OCI-LY1 (cell line): ENCODE results near the gene SYT1.

Experiments used
- H2AFZ ChIP-seq: fragments of 200-600 bp; sonication (generic), shearing (Covaris generic); 2 replicates; pipeline ENCODE4 v1.6.0; 2014; ENCODE audit warnings: antibody characterized with exemption, mild to moderate bottlenecking, low read length
- H3F3A ChIP-seq: fragments of 200-600 bp; sonication (generic), shearing (Covaris generic); 2 replicates; pipeline ENCODE4 v1.6.0; 2014; ENCODE audit warnings: mild to moderate bottlenecking, antibody characterized with exemption, low read length, moderate library complexity; ENCODE audit not compliant: insufficient read depth
- H3K27ac ChIP-seq: fragments of 200-600 bp; sonication (generic); 2 replicates; pipeline ENCODE4 v1.5.1; 2014; ENCODE audit warnings: low read length, mixed run types, mild to moderate bottlenecking, low read depth; ENCODE audit not compliant: poor library complexity, severe bottlenecking
- H3K27me3 ChIP-seq: fragments of 200-600 bp; sonication (generic); 2 replicates; pipeline ENCODE4 v1.6.0; 2014; ENCODE audit warnings: antibody characterized with exemption, mild to moderate bottlenecking, low read length, moderate library complexity; ENCODE audit not compliant: insufficient read depth
- H3K36me3 ChIP-seq: fragments of 200-600 bp; sonication (generic); 2 replicates; pipeline ENCODE4 v1.6.1; 2014; ENCODE audit warnings: mild to moderate bottlenecking, antibody characterized with exemption, low read length, moderate library complexity, mixed read lengths; ENCODE audit not compliant: insufficient read depth
- H3K4me1 ChIP-seq: fragments of 200-600 bp; sonication (generic); 2 replicates; pipeline ENCODE4 v1.5.1; 2014; ENCODE audit warnings: mild to moderate bottlenecking, low read length, moderate library complexity; ENCODE audit not compliant: insufficient read depth, severe bottlenecking
- H3K4me2 ChIP-seq: fragments of 200-600 bp; sonication (generic), shearing (Covaris generic); 2 replicates; pipeline ENCODE4 v1.6.1; 2014; ENCODE audit warnings: low read length
- H3K4me3 ChIP-seq: fragments of 200-600 bp; sonication (generic); 2 replicates; pipeline ENCODE4 v1.5.1; 2014; ENCODE audit warnings: low read length, low read depth, mild to moderate bottlenecking, mixed read lengths; ENCODE audit not compliant: poor library complexity, severe bottlenecking
- H3K79me2 ChIP-seq: fragments of 200-600 bp; shearing (Covaris generic); 2 replicates; pipeline ENCODE4 v1.6.1; 2016; ENCODE audit warnings: mixed run types, low read length, mixed read lengths; ENCODE audit not compliant: insufficient read depth
- H3K9ac ChIP-seq: fragments of 200-600 bp; sonication (generic), shearing (Covaris generic); 2 replicates; pipeline ENCODE4 v1.6.1; 2014; ENCODE audit warnings: mild to moderate bottlenecking, low read length, mixed read lengths
- H3K9me2 ChIP-seq: fragments of 200-600 bp; sonication (generic), shearing (Covaris generic); 2 replicates; pipeline ENCODE4 v1.6.1; 2014; ENCODE audit warnings: low read depth, mild to moderate bottlenecking, low read length, mixed read lengths
- H3K9me3 ChIP-seq: fragments of 200-600 bp; shearing (Covaris generic); 2 replicates; pipeline ENCODE4 v1.6.1; 2014; ENCODE audit warnings: low read length, mixed read lengths
- H4K20me1 ChIP-seq: fragments of 200-600 bp; sonication (generic), shearing (Covaris generic); 2 replicates; pipeline ENCODE4 v1.6.0; 2016; ENCODE audit warnings: mild to moderate bottlenecking, low read length; ENCODE audit not compliant: insufficient read depth
- CTCF ChIP-seq: fragments of 200-600 bp; sonication (generic), shearing (Covaris generic); IDR thresholded peaks from 2 replicates; pipeline ENCODE4 v1.5.1; 2017; ENCODE audit warnings: mild to moderate bottlenecking, antibody characterized with exemption, low read length, moderate library complexity, mixed read lengths
- EZH2 ChIP-seq: fragments of 200-600 bp; sonication (generic), shearing (Covaris generic); IDR thresholded peaks from 2 replicates; pipeline ENCODE4 v1.8.0; 2017; ENCODE audit warnings: borderline replicate concordance, mixed run types, mild to moderate bottlenecking, antibody characterized with exemption, low read length, moderate library complexity, mixed read lengths

Gene SYT1

GRCh38 chr12:79151956-79152355, 287.4 kb downstream of the SYT1 start:
- H3K79me2 ChIP-seq, result no peaks in the 10 kb centered on the region
- H3K9me2 ChIP-seq, result no peaks in the 10 kb centered on the region
- H3K4me1 ChIP-seq, result no peaks in the 10 kb centered on the region

GRCh38 chr12:79155683-79156082, 291.1 kb downstream of the SYT1 start:
- no peaks in the 10 kb centered on the region for H4K20me1 ChIP-seq
- H3K27ac ChIP-seq, result no peak overlapping the region
- H3K36me3 ChIP-seq, result no peaks in the 10 kb centered on the region
- no peaks in the 10 kb centered on the region for H3K9me3 ChIP-seq
- H3K4me3 ChIP-seq, result no peak overlapping the region
- TF ChIP-seq CTCF (no peak), EZH2 (no peak)
- no peaks in the 10 kb centered on the region for H3K4me1 ChIP-seq
- no peak overlapping the region for H3K4me2 ChIP-seq
- no peak overlapping the region for H3K9ac ChIP-seq
- H3K27me3 ChIP-seq, result no peaks in the 10 kb centered on the region
- no peak overlapping the region for H2AFZ ChIP-seq
- no peaks in the 10 kb centered on the region for H3K79me2 ChIP-seq
- H3K9me2 ChIP-seq, result no peaks in the 10 kb centered on the region
- H3F3A ChIP-seq, result no peaks in the 10 kb centered on the region

More at GRCh38 chr12:79151956-79152355, 287.4 kb downstream of the SYT1 start:
- Histone ChIP-seq H3K27ac (no peak overlapping the region), H3K9ac (no peak overlapping the region), H2AFZ (no peak overlapping the region), H3K36me3 (no peaks in the 10 kb centered on the region), H3K27me3 (no peaks in the 10 kb centered on the region), H4K20me1 (no peaks in the 10 kb centered on the region), H3K9me3 (no peaks in the 10 kb centered on the region), H3F3A (no peaks in the 10 kb centered on the region), H3K4me2 (no peak overlapping the region), H3K4me3 (no peak overlapping the region)
- TF ChIP-seq EZH2, result no peak

DNA sequence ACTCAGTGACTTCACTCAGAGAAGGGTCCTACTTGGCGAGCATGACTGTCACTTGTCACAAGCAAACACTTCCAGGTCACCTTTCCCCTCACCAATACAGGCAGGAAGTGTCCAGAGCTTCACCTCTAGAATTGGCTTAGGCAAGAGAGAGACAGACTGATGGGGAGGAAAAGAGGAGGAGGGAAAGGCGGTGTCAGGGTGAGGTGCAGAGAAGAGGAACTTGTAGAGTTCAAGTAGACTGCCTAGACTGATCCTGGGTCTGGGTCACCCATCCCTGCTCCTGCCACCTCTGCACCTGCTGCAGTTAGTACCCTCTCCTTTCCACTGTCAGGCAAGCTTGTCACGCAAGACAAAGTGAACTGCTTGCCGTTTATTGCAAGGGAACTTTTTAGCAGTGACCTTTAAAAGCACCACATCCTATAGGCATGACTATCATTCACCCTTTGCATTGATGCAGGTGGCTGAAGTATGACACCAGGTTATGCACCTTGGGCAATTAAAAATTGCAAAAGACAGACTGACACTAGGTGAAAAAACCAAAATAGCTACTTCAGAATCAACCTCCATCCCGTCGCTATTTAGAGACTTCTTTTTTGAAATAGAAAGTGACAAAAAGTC, 292.4 kb downstream of the SYT1 start:
- H4K20me1 ChIP-seq, result no peaks in the 10 kb centered on the region
- H3K9me3 ChIP-seq, result no peaks in the 10 kb centered on the region
- H3K9ac ChIP-seq, result no peak overlapping the region
- H3K4me2 ChIP-seq, result no peak overlapping the region
- no peaks in the 10 kb centered on the region for H3K4me1 ChIP-seq
- H3K79me2 ChIP-seq, result no peaks in the 10 kb centered on the region
- H3K9me2 ChIP-seq, result no peaks in the 10 kb centered on the region
- H3K4me3 ChIP-seq, result no peak overlapping the region
- TF ChIP-seq CTCF (no peak), EZH2 (no peak)
- H3F3A ChIP-seq, result no peaks in the 10 kb centered on the region
- no peak overlapping the region for H2AFZ ChIP-seq
- no peaks in the 10 kb centered on the region for H3K36me3 ChIP-seq
- H3K27ac ChIP-seq, result no peak overlapping the region
- no peaks in the 10 kb centered on the region for H3K27me3 ChIP-seq

DNA sequence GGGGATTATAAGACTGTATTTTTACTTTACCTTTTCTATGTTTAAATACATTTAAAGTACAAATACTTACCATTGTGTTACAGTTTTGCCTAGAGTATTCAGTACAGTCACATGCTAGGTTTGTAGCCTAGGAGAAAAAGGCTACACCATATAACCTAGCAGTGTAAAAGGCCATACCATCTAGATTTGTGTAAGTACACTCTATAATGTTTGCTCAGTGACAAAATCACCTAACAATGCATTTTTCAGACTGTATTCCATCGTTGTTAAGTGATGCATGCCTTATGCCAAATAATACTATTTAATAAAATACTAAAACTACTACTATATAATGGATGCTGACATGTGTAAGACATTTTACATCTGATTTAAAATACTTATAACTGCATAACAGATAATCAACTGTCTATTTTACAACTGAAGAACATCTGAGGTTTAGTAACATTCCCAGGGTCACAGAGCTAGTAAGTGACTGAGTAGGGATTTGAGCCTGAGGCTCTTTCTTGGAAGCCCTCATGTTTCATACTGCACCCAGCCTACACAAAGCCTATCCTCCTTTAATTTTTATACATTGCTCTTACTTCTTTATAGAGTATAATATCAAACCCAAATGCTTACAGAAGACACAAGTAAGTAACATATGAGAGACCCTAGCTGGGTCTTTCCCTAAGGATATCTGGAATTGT, 296.8 kb downstream of the SYT1 start:
- H3K9me2 ChIP-seq, result no peaks in the 10 kb centered on the region
- H3K4me2 ChIP-seq, result no peak overlapping the region
- H4K20me1 ChIP-seq, result no peaks in the 10 kb centered on the region
- no peaks in the 10 kb centered on the region for H3K27me3 ChIP-seq
- H3F3A ChIP-seq, result no peaks in the 10 kb centered on the region
- no peaks in the 10 kb centered on the region for H3K36me3 ChIP-seq
- H3K4me1 ChIP-seq, result no peaks in the 10 kb centered on the region
- H2AFZ ChIP-seq, result no peak overlapping the region
- no peak overlapping the region for H3K27ac ChIP-seq
- TF ChIP-seq CTCF (no peak), EZH2 (no peak)
- H3K9ac ChIP-seq, result no peak overlapping the region
- no peak overlapping the region for H3K4me3 ChIP-seq
- H3K9me3 ChIP-seq, result no peaks in the 10 kb centered on the region
- no peaks in the 10 kb centered on the region for H3K79me2 ChIP-seq
